HG03558 (cell line): Measurements from ENCODE around the gene TMEM181.
"Not testable (repeated sequence)": the region's sequence is repeated elsewhere in the genome, so short reads cannot be mapped to it uniquely, and the experiment has no call there.

Source experiments
- ATAC-seq: cut with Tn5 transposase; IDR thresholded peaks from one replicate; pipeline ENCODE4 v1.9.1; 2021; ENCODE audit warnings: moderate number of reproducible peaks; ENCODE audit not compliant: unreplicated experiment; ENCODE audit errors: extremely low read depth

The TMEM181 gene

GRCh38 chr6:158591134-158591809 lies 31.4 kb downstream of the TMEM181 start:
- ATAC-seq: no peak

- ATAC-seq: no peak
Measured at GRCh38 chr6:158591810-158592209, 31.9 kb downstream of the TMEM181 start.

GRCh38 chr6:158593670-158594069 lies 33.8 kb downstream of the TMEM181 start:
- ATAC-seq: no peak

- ATAC-seq: no peak
Measured at GRCh38 chr6:158595223-158595622, 35.3 kb downstream of the TMEM181 start.

- ATAC-seq: no peak
Measured at GRCh38 chr6:158596861-158597260, 37.0 kb downstream of the TMEM181 start.

GRCh38 chr6:158597565-158597964 lies 37.7 kb downstream of the TMEM181 start:
- no peak for ATAC-seq

GRCh38 chr6:158599635-158600034 lies 39.7 kb downstream of the TMEM181 start:
- ATAC-seq: no peak

GRCh38 chr6:158603261-158604047 lies 43.6 kb downstream of the TMEM181 start:
- ATAC-seq: no peak

GRCh38 chr6:158604048-158604406 lies 44.1 kb downstream of the TMEM181 start:
- ATAC-seq: no peak

- ATAC-seq: no peak
Measured at GRCh38 chr6:158605266-158605878, 45.5 kb downstream of the TMEM181 start.

GRCh38 chr6:158606011-158606410 lies 46.1 kb downstream of the TMEM181 start:
- ATAC-seq: not testable (repeated sequence)

GRCh38 chr6:158606935-158607334 lies 47.0 kb downstream of the TMEM181 start:
- ATAC-seq: no peak

GRCh38 chr6:158607411-158608170 lies 47.7 kb downstream of the TMEM181 start:
- ATAC-seq: no peak

GRCh38 chr6:158608221-158608620 lies 48.3 kb downstream of the TMEM181 start:
- no peak for ATAC-seq

GRCh38 chr6:158609455-158610155 lies 49.7 kb downstream of the TMEM181 start:
- ATAC-seq: no peak

- ATAC-seq: no peak
Measured at GRCh38 chr6:158610319-158610968, 50.6 kb downstream of the TMEM181 start.

- ATAC-seq: no peak
Measured at GRCh38 chr6:158611039-158611438, 51.1 kb downstream of the TMEM181 start.

- ATAC-seq: no peak
Measured at GRCh38 chr6:158611541-158612370, 51.9 kb downstream of the TMEM181 start.

- not testable (repeated sequence) for ATAC-seq
Measured at GRCh38 chr6:158614606-158615005, 54.7 kb downstream of the TMEM181 start.
